Ovary (tissue), 3 donors: ENCODE results near the gene DOCK8.

Source experiments
- EP300 ChIP-seq: sonication (generic); formaldehyde crosslinking; IDR thresholded peaks from one replicate; pipeline ENCODE4 v1.6.1; 2017; ENCODE audit warnings: antibody characterized with exemption
- POLR2A ChIP-seq: fragments of 450-650 bp; IDR thresholded peaks from one replicate; pipeline ENCODE4 v1.6.1; 2017; ENCODE audit warnings: antibody characterized with exemption, mild to moderate bottlenecking, moderate library complexity
- TF ChIP-seq, protein P1 (sequence below), 3 donors: fragments of 450-650 bp in 2 of 3; fragments of 200-600 bp in 1 of 3; IDR thresholded peaks; one replicate each; pipeline versions ENCODE4 v1.5.1 to v1.8.0; 2016 to 2022; ENCODE audit warnings: antibody characterized with exemption in 3 of 3, mild to moderate bottlenecking in 1 of 3
- donor health status: DM: no; HTN: no; CAD: no.

DNA sequence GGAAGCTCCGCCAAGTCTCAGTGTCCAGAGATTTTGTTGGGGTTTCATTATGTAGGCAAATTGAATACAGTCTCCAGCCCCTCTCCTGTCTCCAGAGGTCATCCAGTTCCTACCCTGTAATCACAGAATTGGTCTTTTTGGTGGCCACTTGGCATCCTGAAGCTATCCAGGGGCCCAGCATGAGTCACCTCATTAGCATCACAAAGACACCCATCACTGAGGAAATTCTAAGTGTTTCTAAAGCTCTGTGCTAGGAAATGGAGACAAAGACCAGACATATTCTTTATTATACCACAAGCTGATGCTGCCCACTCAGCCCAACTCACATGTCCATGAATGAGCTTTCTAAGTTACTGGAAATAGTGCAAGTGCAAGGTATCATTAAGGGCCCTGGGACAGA is 229.9 kb downstream of the DOCK8 start:
- TF ChIP-seq, protein P1, sequence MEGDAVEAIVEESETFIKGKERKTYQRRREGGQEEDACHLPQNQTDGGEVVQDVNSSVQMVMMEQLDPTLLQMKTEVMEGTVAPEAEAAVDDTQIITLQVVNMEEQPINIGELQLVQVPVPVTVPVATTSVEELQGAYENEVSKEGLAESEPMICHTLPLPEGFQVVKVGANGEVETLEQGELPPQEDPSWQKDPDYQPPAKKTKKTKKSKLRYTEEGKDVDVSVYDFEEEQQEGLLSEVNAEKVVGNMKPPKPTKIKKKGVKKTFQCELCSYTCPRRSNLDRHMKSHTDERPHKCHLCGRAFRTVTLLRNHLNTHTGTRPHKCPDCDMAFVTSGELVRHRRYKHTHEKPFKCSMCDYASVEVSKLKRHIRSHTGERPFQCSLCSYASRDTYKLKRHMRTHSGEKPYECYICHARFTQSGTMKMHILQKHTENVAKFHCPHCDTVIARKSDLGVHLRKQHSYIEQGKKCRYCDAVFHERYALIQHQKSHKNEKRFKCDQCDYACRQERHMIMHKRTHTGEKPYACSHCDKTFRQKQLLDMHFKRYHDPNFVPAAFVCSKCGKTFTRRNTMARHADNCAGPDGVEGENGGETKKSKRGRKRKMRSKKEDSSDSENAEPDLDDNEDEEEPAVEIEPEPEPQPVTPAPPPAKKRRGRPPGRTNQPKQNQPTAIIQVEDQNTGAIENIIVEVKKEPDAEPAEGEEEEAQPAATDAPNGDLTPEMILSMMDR (IDR thresholded peaks at IDR 0.05) = no peak
- TF ChIP-seq POLR2A (no peak), EP300 (no peak)
